HG03575 (cell line): ENCODE data around the gene AADACL4.
"Not testable (repeated sequence)": the region's sequence is repeated elsewhere in the genome, so short reads cannot be mapped to it uniquely, and the experiment has no call there.

Experiments
- ATAC-seq: cut with Tn5 transposase; IDR thresholded peaks from one replicate; pipeline ENCODE4 v1.9.1; 2021; ENCODE audit not compliant: unreplicated experiment, insufficient number of reproducible peaks, low FRiP score; ENCODE audit errors: extremely low read depth

Gene AADACL4

GRCh38 chr1:12692967-12693782 lies 49.3 kb downstream of the AADACL4 start:
- ATAC-seq = no peak

DNA sequence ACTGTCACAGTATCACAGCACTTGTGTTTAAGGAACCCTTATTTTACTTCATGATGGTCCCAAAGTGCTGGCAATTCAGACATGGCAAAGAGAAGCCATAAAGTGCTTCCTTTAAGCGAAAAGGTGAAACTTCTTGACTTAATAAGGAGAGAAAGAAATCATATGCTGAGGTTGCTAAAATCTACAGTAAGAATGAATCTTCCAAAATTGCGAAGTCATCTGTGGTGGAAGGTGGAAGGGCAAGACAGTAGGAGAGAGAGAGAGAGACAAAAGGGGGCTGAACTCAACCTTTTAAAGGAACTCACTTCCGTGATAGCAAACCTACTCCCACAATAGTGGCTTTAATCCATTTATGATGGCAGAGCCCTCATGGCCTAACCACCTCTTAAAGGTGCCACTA lies 52.8 kb downstream of the AADACL4 start:
- no peak for ATAC-seq

DNA sequence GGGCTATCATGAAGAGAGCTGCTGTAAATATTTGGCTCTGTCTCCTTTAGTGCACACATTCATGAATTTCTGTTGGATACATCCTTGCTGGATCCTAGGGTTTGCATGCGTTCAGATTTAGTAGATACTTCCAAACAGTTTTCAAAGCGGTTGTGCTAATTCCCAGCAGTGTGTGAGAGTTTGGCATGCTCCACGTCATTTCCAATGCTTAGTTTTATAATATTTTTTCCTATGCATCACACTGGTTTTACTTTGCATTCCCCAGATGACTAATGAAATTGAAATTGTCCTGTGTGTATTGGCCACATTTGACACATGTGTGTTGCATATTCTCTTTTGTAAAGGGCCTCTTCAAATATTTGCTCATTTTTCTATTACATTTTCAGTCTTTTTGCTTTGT lies 53.5 kb downstream of the AADACL4 start:
- no peak for ATAC-seq

- no peak for ATAC-seq
Measured at GRCh38 chr1:12703821-12704451, 60.1 kb downstream of the AADACL4 start.

- no peak for ATAC-seq
Measured at GRCh38 chr1:12706061-12706460, 62.2 kb downstream of the AADACL4 start.

- ATAC-seq = no peak
Measured at GRCh38 chr1:12708396-12709090, 64.7 kb downstream of the AADACL4 start.

DNA sequence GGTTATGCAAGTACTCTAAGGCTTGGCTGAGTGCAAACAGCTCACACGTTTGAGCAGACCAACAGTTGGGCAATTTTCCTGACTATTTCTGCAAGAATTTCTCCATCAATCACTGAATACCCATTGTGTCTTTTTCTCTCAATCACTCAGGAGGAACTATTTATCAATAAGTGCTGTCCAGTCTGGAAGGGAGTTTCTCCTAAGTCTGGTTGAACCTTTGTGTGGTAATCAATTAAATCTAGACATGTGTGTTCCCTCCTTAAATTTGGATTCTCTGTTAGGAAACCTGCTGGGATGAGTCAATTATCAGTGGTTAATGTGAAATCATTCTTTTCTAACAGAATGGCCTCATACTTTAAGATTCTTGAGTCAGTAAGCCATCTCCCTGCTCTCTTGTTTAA lies 65.2 kb downstream of the AADACL4 start:
- no peak for ATAC-seq

DNA sequence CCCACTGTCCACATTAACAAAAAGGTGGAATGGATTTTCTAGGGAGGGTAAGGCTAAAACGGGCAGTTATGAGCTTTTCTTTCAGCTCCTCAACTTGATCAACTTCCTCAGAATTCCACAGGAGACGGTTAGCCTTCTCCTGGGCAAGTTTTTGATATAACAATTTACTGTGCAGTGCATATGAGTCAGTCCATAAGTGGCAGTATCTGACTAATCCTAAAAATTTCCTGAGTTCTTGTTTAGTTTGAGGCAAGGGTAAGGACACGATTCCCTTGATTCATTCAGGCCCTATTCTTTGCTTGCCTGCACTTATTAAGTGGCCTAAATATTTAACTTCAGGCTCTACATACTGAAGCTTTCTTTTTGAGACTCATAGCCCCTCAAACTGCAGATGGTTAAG lies 65.8 kb downstream of the AADACL4 start:
- no peak for ATAC-seq

DNA sequence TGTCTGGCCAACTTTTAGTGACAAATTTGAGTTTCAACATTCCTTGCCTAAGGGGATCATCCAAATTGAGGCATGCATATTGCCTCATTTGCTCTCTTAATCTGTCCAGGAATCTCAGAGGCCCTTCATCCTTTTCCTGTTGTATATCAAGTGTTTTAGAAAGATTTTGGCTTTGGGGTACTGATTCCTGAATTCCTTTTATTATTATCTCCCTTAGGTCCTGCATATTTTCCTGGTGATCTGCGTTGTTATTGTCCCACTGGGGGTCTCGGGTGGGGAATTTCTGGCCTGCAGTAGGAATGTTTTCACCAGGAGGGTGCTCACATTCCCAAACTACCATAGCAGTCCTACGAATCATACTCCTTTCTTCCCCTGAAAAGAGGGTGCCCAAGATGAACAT lies 67.7 kb downstream of the AADACL4 start:
- no peak for ATAC-seq

DNA sequence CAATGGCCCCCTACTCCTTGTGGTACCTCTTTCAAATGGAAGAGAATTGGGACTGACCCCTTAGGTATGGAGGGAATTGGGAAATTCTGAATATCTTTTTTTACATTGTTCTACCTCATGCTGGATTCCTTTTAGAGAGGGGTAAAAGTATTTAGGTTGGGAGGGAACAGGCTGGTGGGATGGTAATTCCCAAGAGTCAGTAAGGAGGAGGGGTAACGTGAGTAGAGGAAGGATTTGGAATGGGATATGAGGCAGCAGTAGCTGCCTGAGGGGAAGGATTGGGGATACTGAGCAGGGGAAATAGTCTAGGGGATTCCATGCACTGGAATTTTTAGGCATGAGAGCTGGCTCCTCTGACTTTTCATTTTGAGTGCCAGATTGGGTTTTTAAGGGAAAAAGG lies 68.2 kb downstream of the AADACL4 start:
- no peak for ATAC-seq

GRCh38 chr1:12712929-12713328 lies 69.0 kb downstream of the AADACL4 start:
- no peak for ATAC-seq

GRCh38 chr1:12713651-12714050 lies 69.8 kb downstream of the AADACL4 start:
- ATAC-seq = not testable (repeated sequence)

GRCh38 chr1:12714710-12715475 lies 71.0 kb downstream of the AADACL4 start:
- ATAC-seq = no peak

DNA sequence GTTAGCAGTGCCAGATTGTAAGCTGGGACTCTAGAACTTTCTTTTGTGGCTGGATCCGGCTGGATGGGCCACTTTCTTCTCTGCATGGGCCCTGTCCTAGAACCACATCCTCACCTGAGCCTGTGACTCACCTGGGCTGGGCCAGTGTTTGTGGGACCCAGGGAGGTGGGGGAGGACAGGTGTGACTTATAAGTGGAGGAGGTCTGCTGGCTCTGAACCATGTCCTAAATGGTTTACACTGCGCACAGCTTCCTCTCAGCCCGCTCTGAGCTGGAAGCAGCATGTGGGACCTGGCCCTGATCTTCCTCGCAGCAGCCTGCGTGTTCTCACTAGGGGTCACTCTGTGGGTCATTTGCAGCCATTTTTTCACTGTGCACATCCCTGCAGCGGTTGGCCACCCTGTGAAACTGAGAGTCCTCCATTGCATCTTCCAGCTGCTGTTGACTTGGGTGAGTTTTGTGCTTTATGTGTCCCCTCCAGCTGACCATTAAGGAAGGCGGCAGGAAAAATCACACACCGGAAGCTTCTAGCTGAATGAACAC lies 72.1 kb downstream of the AADACL4 start, which contains the start of gene AADACL3:
Gene AADACL3 (plus strand): TSS at position 215 of the 542 bp plus-strand sequence. CDS start 67 bp downstream, at position 282.
- no peak for ATAC-seq
